Adrenal gland (tissue), 5 donors: ENCODE measurements around the gene TMEM132D.

Experiments used
- CTCF ChIP-seq, 6 experiments: fragments of 450-650 bp in 4 of 6; fragments of 200-600 bp in 2 of 6; sonication (generic) in 1 of 6; IDR thresholded peaks; 1 replicate in 5 of 6; 2 replicates in 1 of 6; pipeline versions ENCODE4 v1.5.1 to v1.8.0; 2016 to 2021; ENCODE audit warnings: antibody characterized with exemption in 6 of 6, mild to moderate bottlenecking in 2 of 6, moderate library complexity in 1 of 6
- POLR2A ChIP-seq, 2 donors: fragments of 450-650 bp; IDR thresholded peaks; one replicate each; pipeline ENCODE4 v1.6.1; 2017; ENCODE audit warnings: antibody characterized with exemption in 2 of 2, mild to moderate bottlenecking in 2 of 2, moderate library complexity in 1 of 2
- donor health status: DM: no; HTN: no; CAD: no.

GRCh38 chr12:129559776-129560175 is 344.0 kb downstream of the TMEM132D start:
- no peak for TF ChIP-seq CTCF (IDR thresholded peaks at IDR 0.05)
- no peak for TF ChIP-seq POLR2A (IDR thresholded peaks at IDR 0.05)
